HTR-8/SVneo (cell line): Measurements from ENCODE around the gene TSPAN7.

Source experiments
- DNase-seq: peaks from one replicate; pipeline ENCODE4 v3.0.0; 2011; ENCODE audit warnings: low spot score, mixed read lengths; ENCODE audit not compliant: insufficient read length
- FAIRE-seq: peaks from 2 replicates; lab custom pipeline; 2011; peaks lifted over from hg19 to GRCh38; lab: Jason Lieb, UNC

TSPAN7 gene, protein sequence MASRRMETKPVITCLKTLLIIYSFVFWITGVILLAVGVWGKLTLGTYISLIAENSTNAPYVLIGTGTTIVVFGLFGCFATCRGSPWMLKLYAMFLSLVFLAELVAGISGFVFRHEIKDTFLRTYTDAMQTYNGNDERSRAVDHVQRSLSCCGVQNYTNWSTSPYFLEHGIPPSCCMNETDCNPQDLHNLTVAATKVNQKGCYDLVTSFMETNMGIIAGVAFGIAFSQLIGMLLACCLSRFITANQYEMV

DNA sequence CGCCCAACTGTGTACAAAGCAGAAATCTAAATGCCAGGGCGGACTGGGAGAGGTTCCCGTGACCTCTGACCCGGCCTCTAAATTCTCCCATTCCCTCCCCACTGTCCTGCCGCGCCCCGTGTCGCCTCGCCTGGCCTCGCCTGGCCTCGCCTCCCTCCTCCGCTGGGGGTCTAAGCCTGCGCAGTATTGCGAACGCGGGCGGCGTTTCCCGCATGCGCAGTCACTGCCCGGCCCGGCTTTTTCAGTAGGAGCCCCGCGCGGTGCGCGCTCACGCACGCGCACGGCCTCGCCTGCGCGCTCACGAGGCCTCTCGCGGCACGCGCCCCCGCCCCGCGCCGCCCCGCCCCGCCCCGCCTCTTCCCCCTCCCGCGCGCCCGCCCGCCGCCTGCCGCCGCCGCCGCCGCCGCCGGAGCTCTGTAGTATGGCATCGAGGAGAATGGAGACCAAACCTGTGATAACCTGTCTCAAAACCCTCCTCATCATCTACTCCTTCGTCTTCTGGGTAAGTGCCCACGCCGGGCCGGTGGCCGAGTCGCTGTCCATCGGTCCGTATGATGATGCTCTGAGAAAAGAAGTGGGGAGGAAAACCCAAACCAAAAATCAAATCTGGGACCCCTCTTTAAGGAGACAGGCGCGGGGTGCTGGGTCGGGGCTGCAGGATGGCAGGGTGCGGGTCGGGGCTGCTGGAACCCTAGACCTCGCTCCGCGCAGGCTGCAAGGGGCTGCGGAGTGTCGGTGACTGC, at the start of gene TSPAN7:
TSPAN7 (plus strand) TSS at position 417 of the 743 bp plus-strand sequence; CDS start at position 422, 5 bp downstream.
- no peak for FAIRE-seq
- peak; percentile 53 for DNase-seq

- FAIRE-seq (no peak), DNase-seq (no peak)
These were observed 48.1 kb upstream of the TSPAN7 start for GRCh38 chrX:38513112-38513742.

DNA sequence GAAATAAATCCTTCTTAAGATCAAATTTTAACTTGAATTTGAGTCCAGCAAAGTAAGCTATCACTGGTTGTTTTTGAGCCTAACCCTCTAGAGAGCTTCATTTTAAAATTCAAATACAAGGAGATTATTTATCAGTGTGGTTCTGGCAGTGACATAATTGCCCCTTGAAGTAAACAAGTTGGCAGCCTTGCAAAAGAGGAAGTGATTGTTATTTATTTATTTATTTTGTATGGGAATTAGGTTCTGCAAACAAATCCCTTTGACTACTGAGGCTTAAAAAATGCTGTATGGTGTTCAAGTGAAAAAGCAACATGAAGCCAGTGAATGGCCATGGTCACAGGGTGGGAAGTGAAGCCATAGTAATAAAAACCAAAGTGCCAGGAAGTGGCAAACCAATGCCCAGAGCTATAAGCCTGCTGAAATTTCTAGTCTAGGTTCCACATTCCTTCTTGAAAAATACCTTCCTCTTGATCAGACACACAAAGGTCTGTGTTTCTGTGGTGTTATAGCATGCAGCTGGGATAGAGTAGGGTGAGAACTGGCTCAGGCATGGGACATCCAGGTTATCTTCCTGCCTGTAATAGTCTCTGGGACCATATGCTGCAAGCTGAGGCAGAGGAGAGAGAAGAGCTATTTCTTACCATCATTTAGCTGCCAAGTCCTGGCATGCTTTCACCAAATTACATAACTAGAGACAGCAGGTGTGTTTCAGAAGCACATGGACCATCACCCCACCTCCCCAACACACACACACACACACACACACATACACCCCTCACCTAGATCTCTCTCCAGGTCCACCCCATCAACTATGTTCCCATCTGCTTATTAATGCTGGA, 47.1 kb upstream of the TSPAN7 start:
- no peak for FAIRE-seq
- DNase-seq, result no peak

- no peak for FAIRE-seq
- DNase-seq, result no peak
These were observed 46.1 kb upstream of the TSPAN7 start for GRCh38 chrX:38515291-38515690.

DNA sequence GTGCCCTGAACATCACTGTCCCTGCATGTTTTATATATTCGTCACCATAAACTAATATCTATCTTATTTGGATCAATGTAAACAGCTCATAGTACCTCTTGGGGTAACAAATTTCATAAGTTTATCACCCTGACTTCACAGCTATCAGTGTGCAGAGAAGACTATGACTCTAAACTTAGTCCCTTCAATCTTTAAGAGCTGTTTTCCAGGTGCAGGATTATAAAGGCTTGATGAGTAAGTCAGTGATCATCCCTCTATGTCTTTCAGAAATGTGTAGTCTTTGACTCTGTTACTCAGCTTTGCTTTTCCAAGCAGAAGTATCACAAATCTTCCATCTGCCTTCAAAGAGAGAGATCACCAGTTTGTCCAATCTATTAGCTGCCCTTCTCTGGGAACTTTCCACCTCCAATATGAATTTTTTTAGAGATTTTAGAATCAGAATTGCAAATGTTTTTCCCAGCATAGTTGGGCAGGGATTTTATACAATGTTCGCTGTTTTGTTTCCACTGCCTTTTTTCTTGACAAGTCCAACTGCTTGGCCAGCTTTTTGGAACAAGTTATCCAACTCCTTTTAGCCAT, 45.1 kb upstream of the TSPAN7 start:
- FAIRE-seq (no peak), DNase-seq (no peak)

GRCh38 chrX:38519651-38520050, 41.7 kb upstream of the TSPAN7 start:
- no peak for FAIRE-seq
- DNase-seq, result no peak

- FAIRE-seq, result no peak
- no peak for DNase-seq
These were observed 23.2 kb upstream of the TSPAN7 start for GRCh38 chrX:38538134-38538533.

GRCh38 chrX:38539748-38540147, 21.6 kb upstream of the TSPAN7 start:
- DNase-seq (no peak), FAIRE-seq (no peak)

- DNase-seq, result no peak
- no peak for FAIRE-seq
These were observed 12.8 kb upstream of the TSPAN7 start for GRCh38 chrX:38548508-38548907.

DNA sequence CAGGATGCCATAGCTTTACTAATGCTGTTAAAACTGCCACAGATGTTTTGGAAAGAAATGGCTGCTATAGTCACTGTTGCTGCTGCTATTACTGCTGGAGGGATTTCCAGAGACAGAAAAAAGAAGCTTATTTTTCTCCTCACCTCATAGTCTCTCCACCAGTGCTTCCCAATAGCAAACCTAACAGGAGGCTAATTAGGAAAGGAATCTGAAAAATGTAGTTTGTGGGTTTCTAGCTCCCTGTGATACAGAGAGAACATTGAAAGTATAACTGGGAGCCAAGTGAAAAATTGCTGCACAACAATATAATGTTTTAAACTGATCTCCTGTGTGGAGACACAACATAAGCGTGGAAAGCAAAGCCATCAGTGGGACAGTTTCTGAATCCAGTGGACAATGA, 8.6 kb upstream of the TSPAN7 start:
- DNase-seq, result no peak
- no peak for FAIRE-seq

DNA sequence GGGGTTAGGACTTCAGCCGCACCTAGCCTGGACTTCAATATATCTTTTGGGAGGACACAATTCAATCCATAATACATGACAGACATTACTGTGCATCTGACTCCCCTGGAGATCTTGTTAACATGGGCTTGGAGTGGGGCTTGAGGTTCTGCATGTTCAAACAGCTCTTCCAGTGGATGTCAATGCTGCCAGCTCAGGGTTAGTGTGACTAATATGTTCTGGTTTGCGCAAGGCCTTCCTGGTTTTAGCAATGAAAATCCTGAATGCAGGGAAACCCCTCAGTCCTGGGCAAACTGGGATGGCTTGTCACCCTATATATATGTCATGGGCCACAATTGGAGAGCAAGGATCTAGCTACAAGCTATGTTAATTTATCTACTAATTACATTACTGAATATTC, 2.7 kb upstream of the TSPAN7 start:
- no peak for FAIRE-seq

DNA sequence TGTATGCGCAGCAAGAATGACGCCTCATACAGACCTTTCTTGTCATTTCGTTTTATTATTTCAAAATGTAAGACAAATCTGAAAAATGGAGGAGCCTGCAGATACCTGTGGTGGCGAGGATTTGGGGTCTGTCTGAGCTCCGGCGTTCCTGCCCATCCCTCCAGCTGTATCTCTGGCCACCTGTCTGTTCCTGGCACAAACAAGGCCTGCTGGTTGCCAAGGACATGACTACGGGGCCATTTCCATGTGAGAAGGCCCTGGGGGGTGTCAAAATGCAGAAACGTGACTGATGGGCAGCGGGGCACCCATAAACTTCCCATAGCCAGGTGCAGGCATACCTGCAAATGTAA, 591 bp upstream of the TSPAN7 start:
- FAIRE-seq, result no peak

More for the DNA sequence above, 2.7 kb upstream of the TSPAN7 start:
- DNase-seq, result no peak

DNA sequence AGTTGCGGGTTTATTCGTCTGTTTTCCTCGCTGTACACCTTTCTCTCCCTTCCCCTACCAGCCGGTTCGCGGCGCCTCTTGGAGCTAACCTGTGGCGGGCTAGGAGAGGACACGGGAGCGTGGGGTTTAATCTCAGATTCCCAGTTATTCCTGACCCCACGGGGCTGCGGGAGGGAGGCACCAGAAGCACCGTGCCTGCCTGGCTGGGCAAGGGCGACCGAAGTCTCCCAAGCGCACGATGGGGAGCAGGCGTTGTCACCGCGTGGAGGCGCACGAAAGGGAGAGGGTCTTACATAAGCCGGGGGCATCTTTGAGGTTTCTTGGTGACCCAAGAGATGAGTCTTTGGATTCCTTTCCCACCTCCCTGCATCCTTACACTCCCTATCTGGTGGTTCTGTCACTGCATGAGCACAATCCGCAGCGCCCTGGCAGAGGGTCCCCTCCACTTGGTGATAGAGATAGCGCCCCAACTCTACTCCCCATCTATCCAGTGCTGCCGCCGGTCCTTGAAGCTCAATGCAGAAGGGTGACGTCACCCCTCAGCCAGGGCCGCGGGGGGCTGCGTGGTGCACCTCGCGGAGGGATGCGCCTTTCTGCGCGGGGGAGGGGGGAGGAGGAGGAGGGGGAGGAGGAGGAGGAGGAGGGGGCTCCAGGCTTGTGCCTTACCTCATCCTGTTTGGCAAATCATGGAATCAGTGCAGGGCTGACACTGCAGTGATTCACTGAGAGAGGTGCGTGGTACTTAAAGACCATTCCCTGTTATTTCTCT, 793 bp downstream of the TSPAN7 start:
- DNase-seq (no peak), FAIRE-seq (no peak)

More for the DNA sequence above, 591 bp upstream of the TSPAN7 start:
- DNase-seq, result no peak

DNA sequence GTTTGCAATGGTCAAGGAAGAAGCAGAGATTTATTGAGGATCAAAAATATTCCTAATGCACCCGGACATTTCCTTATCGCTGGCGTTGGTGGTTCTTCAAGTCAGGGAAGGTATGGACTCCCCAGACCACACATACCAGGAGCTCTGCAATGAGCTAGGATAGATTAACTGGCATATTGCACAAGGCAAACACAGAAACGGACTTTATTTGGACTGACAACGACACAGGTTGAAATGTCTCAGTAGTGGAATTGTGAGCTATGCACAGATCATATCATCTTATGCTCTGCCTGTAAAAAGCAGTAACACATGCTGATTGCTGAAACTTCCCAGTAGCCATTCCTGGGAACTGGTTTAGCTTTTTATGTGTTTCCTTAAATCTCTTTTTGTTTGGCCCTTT, 1.7 kb downstream of the TSPAN7 start:
- DNase-seq (no peak), FAIRE-seq (no peak)

DNA sequence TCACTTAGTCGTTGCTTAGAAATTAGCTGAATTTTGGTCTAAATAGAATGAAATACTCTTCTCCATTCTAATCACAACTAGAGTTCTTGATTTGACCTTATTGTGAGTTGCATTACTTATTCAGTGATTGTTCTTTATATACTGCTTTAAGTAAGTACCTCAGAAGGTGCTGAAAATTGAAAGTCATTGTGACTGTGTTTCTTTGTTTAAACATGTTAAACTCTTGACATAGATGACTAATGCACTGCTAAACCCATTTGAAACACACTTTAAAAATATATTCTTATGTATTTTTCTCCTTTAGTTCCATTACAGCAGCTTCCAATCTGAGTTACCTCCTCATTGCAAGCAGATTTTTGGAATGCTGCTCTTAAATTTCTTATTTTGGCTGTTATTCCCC, 9.1 kb downstream of the TSPAN7 start:
- no peak for FAIRE-seq
- no peak for DNase-seq

- DNase-seq (no peak), FAIRE-seq (no peak)
These were observed 9.7 kb downstream of the TSPAN7 start for GRCh38 chrX:38571058-38571457.

GRCh38 chrX:38574858-38575257, 13.5 kb downstream of the TSPAN7 start:
- no peak for FAIRE-seq

GRCh38 chrX:38575888-38576287, 14.5 kb downstream of the TSPAN7 start:
- FAIRE-seq, result no peak
- no peak for DNase-seq

More at GRCh38 chrX:38574858-38575257, 13.5 kb downstream of the TSPAN7 start:
- DNase-seq, result no peak

DNA sequence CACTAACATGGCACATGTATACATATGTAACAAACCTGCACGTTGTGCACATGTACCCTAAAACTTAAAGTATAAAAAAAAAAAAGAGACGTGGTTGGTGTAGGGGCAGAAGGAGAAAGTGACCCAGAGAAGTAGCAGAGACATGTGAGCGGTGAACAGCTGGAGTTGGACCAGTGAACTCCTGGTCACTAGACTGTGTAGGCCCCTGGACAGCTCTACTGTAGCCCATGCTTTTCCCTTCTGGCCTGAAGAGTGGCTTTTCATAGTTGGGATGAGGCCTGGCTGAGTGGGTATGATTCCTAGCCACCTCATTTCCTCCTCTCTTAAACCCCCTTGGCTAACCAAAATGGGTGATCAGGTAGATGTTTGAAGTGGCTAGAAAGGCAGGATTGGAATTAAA, 16.4 kb downstream of the TSPAN7 start:
- FAIRE-seq (no peak), DNase-seq (no peak)
